Fibroblast of peridontal ligament (primary cell): ENCODE measurements around the gene LRRC17.
A peak's percentile ranks its signal among the peaks of the same experiment; 100 is the strongest.

Experiments
- DNase-seq: peaks from one replicate; pipeline ENCODE4 v3.0.0-alpha.2; 2010; ENCODE audit errors: extremely low read depth

Gene LRRC17

GRCh38 chr7:102985176-102985783 lies 72.5 kb downstream of the LRRC17 start:
- peak; percentile 62 for DNase-seq

GRCh38 chr7:102988088-102988487 lies 75.3 kb downstream of the LRRC17 start:
- no peak for DNase-seq

- no peak for DNase-seq
These were observed 76.1 kb downstream of the LRRC17 start for GRCh38 chr7:102988631-102989560.

- no peak for DNase-seq
These were observed 77.8 kb downstream of the LRRC17 start for GRCh38 chr7:102990642-102991041.

- no peak for DNase-seq
These were observed 78.3 kb downstream of the LRRC17 start for GRCh38 chr7:102991077-102991539.

GRCh38 chr7:102991540-102992214 lies 78.9 kb downstream of the LRRC17 start:
- peak; percentile 95 for DNase-seq

- DNase-seq: no peak
These were observed 79.7 kb downstream of the LRRC17 start for GRCh38 chr7:102992509-102992937.

- peak; percentile 97 for DNase-seq
These were observed 80.3 kb downstream of the LRRC17 start for GRCh38 chr7:102992938-102993717.

- no peak for DNase-seq
These were observed 80.9 kb downstream of the LRRC17 start for GRCh38 chr7:102993718-102994029.

- DNase-seq: no peak
These were observed 81.8 kb downstream of the LRRC17 start for GRCh38 chr7:102994567-102994966.
